Measurements from ENCODE around the gene AGAP1. TPM values are rescaled to one million over a fixed set of nuclear protein-coding genes. Genes with fewer than 3 reads are reported as not detected.

AGAP1 gene
- total RNA-seq, 2 donors from 2014 or later: 28.9 to 33.3 TPM

- intact Hi-C loops (cut with DNase I): no loop called here
- DNase-seq (ENCODE audit: low spot score): no peak
Measured at GRCh38 chr2:235968616-235969324, 474.9 kb downstream of the AGAP1 start.

- DNase-seq (ENCODE audit: low spot score): no peak
- intact Hi-C loops (cut with DNase I): no loop called here
Measured at GRCh38 chr2:235970204-235971040, 476.6 kb downstream of the AGAP1 start.

- intact Hi-C loops (cut with DNase I): no loop called here
- no peak for DNase-seq (ENCODE audit: low spot score)
Measured at GRCh38 chr2:235976516-235976915, 482.7 kb downstream of the AGAP1 start.

- intact Hi-C loops (cut with DNase I): no loop called here
- DNase-seq (ENCODE audit: low spot score): no peak
Measured at GRCh38 chr2:235976956-235977355, 483.1 kb downstream of the AGAP1 start.

- intact Hi-C loops (cut with DNase I): no loop called here
- no peak for DNase-seq (ENCODE audit: low spot score)
Measured at GRCh38 chr2:235977445-235977844, 483.6 kb downstream of the AGAP1 start.

GRCh38 chr2:235978022-235978421 lies 484.2 kb downstream of the AGAP1 start:
- intact Hi-C loops (cut with DNase I): no loop called here

GRCh38 chr2:235979037-235979436 lies 485.2 kb downstream of the AGAP1 start:
- no peak for DNase-seq (ENCODE audit: low spot score)
- intact Hi-C loops (cut with DNase I): no loop called here

More at GRCh38 chr2:235978022-235978421, 484.2 kb downstream of the AGAP1 start:
- DNase-seq (ENCODE audit: low spot score): no peak

- DNase-seq (ENCODE audit: low spot score): no peak
- intact Hi-C loops (cut with DNase I): no loop called here
Measured at GRCh38 chr2:235979753-235980435, 486.1 kb downstream of the AGAP1 start.

- DNase-seq (ENCODE audit: low spot score): peak; percentile 50
- intact Hi-C loops (cut with DNase I): no loop called here
Measured at GRCh38 chr2:235981631-235982030, 487.8 kb downstream of the AGAP1 start.

- intact Hi-C loops (cut with DNase I): no loop called here
- DNase-seq (ENCODE audit: low spot score): peak; percentile 57
Measured at GRCh38 chr2:235983016-235983415, 489.2 kb downstream of the AGAP1 start.

GRCh38 chr2:235984552-235984951 lies 490.7 kb downstream of the AGAP1 start:
- DNase-seq (ENCODE audit: low spot score): no peak

GRCh38 chr2:235986361-235986760 lies 492.5 kb downstream of the AGAP1 start:
- DNase-seq (ENCODE audit: low spot score): no peak
- intact Hi-C loops (cut with DNase I): no loop called here

More at GRCh38 chr2:235984552-235984951, 490.7 kb downstream of the AGAP1 start:
- intact Hi-C loops (cut with DNase I): no loop called here

- intact Hi-C loops (cut with DNase I): no loop called here
- no peak for DNase-seq (ENCODE audit: low spot score)
Measured at GRCh38 chr2:235988271-235989015, 494.6 kb downstream of the AGAP1 start.

- DNase-seq (ENCODE audit: low spot score): no peak
- intact Hi-C loops (cut with DNase I): no loop called here
Measured at GRCh38 chr2:235989591-235989990, 495.7 kb downstream of the AGAP1 start.

GRCh38 chr2:235990344-235990743 lies 496.5 kb downstream of the AGAP1 start:
- DNase-seq (ENCODE audit: low spot score): peak; percentile 19
- intact Hi-C loops (cut with DNase I): no loop called here

GRCh38 chr2:235992024-235992423 lies 498.2 kb downstream of the AGAP1 start:
- DNase-seq (ENCODE audit: low spot score): no peak
- intact Hi-C loops (cut with DNase I): no loop called here

- intact Hi-C loops (cut with DNase I): no loop called here
- DNase-seq (ENCODE audit: low spot score): no peak
Measured at GRCh38 chr2:235996419-235996818, 502.6 kb downstream of the AGAP1 start.

- no peak for DNase-seq (ENCODE audit: low spot score)
- intact Hi-C loops (cut with DNase I): no loop called here
Measured at GRCh38 chr2:235999011-235999410, 505.2 kb downstream of the AGAP1 start.

- no peak for DNase-seq (ENCODE audit: low spot score)
- intact Hi-C loops (cut with DNase I): no loop called here
Measured at GRCh38 chr2:236001166-236001828, 507.5 kb downstream of the AGAP1 start.
